Left ventricle myocardium inferior (tissue), 1 donor: ENCODE results near the gene RUNX1. TPM values are rescaled to one million over a fixed set of nuclear protein-coding genes. Genes with fewer than 3 reads are reported as not detected.

Source experiments
- DNase-seq: peaks from one replicate; pipeline ENCODE4 v3.0.0-alpha.2; 2020
- H3K27ac ChIP-seq: fragments of 200-600 bp; replicated peaks from 2 replicates; pipeline ENCODE4 v1.8.0; 2021
- H3K27me3 ChIP-seq: fragments of 200-600 bp; 2 replicates; pipeline ENCODE4 v1.8.0; 2021; ENCODE audit warnings: low read depth
- H3K36me3 ChIP-seq: fragments of 200-600 bp; 2 replicates; pipeline ENCODE4 v1.8.0; 2021
- H3K4me1 ChIP-seq: fragments of 200-600 bp; 2 replicates; pipeline ENCODE4 v1.8.0; 2021
- H3K4me3 ChIP-seq: fragments of 200-600 bp; 2 replicates; pipeline ENCODE4 v1.8.0; 2021; ENCODE audit warnings: mild to moderate bottlenecking, moderate library complexity
- H3K9me3 ChIP-seq: fragments of 200-600 bp; replicated peaks from 2 replicates; pipeline ENCODE4 v1.8.0; 2021
- intact Hi-C: fragments of 100-400 bp; cut with micrococcal nuclease; formaldehyde crosslinking; loops from one replicate; pipeline ENCODE4 v1.11.0; 2022
- long read RNA-seq: library from polyadenylated mRNA; unstranded; transcript quantifications from one replicate; pipeline ENCODE4 v2.0.0, GENCODE V29; 2021
- total RNA-seq: library from RNA; stranded (reverse); fragmentation: NEBNext Ultra II Directional; extraction: Animal tissue kit (Norgen Biotek cat#: 25700); gene quantifications from one replicate; pipeline ENCODE4 v1.2.1, GENCODE V29; 2021
- TF ChIP-seq, protein P1 (sequence below): fragments of 200-600 bp; IDR thresholded peaks from 2 replicates; pipeline ENCODE4 v1.8.0; 2021; ENCODE audit warnings: antibody characterized with exemption, mild to moderate bottlenecking, borderline replicate concordance
- donor health status: DM: no; HTN: yes; CAD: no; lungs with severe emphysema.

RUNX1 gene
- 1.5 TPM for total RNA-seq
- long read RNA-seq, partial matches to known transcripts: 0 of 1 reads
- long read RNA-seq, other reads (novel, unspliced or antisense): 1 of 1 reads

DNA sequence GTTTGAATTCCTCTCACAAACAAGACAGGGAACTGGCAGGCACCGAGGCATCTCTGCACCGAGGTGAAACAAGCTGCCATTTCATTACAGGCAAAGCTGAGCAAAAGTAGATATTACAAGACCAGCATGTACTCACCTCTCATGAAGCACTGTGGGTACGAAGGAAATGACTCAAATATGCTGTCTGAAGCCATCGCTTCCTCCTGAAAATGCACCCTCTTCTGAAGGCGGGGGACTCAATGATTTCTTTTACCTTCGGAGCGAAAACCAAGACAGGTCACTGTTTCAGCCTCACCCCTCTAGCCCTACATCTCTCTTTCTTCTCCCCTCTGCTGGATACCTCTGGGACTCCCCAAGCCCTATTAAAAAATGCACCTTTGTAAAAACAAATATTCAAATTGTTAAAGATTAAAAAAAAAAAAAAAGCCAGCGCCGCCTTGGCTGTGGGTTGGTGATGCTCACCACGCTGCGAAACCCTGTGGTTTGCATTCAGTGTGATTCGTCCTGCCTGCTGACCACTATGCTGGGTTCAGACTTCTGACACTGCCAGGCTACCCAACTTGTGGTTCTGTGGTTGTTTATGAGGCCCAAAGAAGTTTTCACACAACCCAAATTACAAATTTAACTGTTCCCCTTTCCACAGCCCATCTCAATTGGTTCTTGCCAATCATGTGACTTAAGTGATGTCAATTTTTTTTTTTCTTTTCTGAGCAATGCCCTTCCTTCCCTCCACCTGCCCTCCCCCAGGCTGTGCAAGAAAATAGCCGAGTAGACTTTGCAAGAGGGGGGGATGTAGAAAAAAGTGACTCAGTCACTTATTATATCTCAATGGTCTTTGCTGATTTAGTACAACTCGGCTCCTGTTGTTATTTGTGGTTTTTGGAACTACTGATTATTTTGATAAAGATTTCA lies at the start of gene RUNX1:
TSS of gene RUNX1 (minus strand) at position 597 of the 912 bp plus-strand sequence.
- no peak for DNase-seq
- no peak within 1 kb of the TSS for H3K27ac ChIP-seq
- intact Hi-C loops: no loop called here
- TF ChIP-seq, protein P1, sequence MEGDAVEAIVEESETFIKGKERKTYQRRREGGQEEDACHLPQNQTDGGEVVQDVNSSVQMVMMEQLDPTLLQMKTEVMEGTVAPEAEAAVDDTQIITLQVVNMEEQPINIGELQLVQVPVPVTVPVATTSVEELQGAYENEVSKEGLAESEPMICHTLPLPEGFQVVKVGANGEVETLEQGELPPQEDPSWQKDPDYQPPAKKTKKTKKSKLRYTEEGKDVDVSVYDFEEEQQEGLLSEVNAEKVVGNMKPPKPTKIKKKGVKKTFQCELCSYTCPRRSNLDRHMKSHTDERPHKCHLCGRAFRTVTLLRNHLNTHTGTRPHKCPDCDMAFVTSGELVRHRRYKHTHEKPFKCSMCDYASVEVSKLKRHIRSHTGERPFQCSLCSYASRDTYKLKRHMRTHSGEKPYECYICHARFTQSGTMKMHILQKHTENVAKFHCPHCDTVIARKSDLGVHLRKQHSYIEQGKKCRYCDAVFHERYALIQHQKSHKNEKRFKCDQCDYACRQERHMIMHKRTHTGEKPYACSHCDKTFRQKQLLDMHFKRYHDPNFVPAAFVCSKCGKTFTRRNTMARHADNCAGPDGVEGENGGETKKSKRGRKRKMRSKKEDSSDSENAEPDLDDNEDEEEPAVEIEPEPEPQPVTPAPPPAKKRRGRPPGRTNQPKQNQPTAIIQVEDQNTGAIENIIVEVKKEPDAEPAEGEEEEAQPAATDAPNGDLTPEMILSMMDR: no peak
- H3K9me3 ChIP-seq: no peaks in the 10 kb centered on the region
- H3K36me3 ChIP-seq: no peaks in the 10 kb centered on the region
- H3K4me3 ChIP-seq: peak within 1 kb of the TSS; percentile 31
- H3K27me3 ChIP-seq: peaks cover 52% of the 10 kb centered on the region
- H3K4me1 ChIP-seq: peaks cover 17% of the 10 kb centered on the region

DNA sequence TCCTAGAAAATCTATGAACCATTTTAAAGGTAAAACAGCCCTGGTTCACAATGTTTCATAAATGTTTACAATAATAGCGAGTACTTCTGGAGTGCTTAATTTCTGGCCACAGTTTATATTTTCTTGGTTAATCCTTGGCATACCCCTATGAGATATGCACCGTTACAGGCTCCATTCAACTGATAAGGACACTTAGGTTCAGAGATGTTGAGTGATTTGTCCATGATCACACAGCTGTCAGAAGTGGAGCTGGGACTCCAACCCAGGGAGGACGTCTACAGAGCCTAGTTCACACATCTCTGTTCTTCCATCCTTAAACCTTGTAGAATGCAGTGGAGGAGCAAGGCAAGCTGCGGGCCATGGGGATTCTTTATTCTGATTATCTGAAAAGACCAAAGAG lies 48.4 kb upstream of the RUNX1 start:
- no peak overlapping the region for H3K4me3 ChIP-seq
- H3K36me3 ChIP-seq: no peaks in the 10 kb centered on the region
- H3K9me3 ChIP-seq: no peaks in the 10 kb centered on the region
- TF ChIP-seq, protein P1: no peak
- H3K27me3 ChIP-seq: peaks cover 78% of the 10 kb centered on the region
- intact Hi-C loops: no loop called here
- no peaks in the 10 kb centered on the region for H3K4me1 ChIP-seq
- DNase-seq: no peak
- H3K27ac ChIP-seq: no peak overlapping the region

DNA sequence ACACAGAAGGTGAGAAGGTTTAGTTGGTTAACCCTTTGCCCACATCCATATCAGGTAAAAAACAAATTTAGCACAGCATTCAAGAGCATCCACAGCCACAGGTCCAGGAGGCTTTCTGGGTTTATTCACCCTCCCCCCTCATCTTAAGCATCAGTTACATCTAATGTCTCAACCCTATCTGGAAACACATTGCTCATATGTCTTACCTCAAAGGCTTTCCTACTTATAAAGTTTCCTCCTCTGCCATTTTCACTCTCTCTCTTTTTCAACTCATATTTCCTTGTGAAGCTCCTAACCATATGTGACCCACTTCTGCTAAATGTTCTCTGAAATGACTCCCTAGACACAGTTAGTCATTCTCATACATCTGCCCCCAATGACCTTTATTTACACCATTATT lies 47.9 kb upstream of the RUNX1 start:
- Histone ChIP-seq H3K27ac (no peak overlapping the region), H3K36me3 (no peaks in the 10 kb centered on the region), H3K27me3 (peaks cover 73% of the 10 kb centered on the region), H3K4me3 (no peak overlapping the region), H3K9me3 (no peaks in the 10 kb centered on the region), H3K4me1 (no peaks in the 10 kb centered on the region)
- TF ChIP-seq, protein P1: no peak
- intact Hi-C loops: no loop called here
- no peak for DNase-seq

DNA sequence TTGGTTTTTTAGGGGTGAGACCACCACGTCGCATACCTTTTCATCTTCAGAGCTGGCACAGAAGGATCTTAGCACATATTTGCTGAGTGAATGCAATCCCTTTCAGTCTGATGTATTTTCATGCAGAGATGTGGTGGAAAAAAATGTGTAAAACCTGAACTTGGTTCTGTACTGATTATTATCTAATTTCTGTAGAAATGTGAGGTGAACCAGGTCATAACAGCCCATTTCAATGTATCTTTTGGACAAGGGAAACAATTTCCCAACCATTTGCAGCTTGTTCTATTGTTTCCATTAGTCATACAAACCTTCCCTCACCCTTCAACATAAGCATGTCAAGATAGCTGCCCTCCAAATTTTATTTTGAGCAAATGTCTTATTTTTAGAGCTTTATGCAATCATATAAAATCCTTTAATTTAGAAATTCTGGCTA lies 46.8 kb upstream of the RUNX1 start:
- Histone ChIP-seq H3K4me1 (no peaks in the 10 kb centered on the region), H3K27me3 (peaks cover 66% of the 10 kb centered on the region), H3K4me3 (no peak overlapping the region), H3K36me3 (no peaks in the 10 kb centered on the region), H3K9me3 (no peaks in the 10 kb centered on the region), H3K27ac (no peak overlapping the region)
- DNase-seq: no peak
- TF ChIP-seq, protein P1: no peak
- intact Hi-C loops: no loop called here

DNA sequence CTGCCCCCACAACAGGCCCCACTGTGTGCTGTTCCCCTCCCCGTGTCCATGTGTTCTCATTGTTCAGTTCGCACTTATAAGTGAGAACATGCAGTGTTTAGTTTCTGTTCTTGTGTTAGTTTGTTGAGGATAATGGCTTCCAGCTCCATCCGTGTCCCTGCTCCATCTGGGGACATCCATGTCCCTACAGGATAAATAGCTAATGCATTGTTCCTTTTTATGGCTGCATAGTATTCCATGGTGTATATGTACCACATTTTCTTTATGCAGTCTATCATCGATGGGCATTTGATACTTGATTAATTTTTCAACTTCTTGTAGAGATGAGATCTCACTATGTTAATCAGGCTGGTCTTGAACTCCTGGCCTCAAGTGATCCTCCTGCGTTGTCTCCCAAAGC lies 44.4 kb upstream of the RUNX1 start:
- no peaks in the 10 kb centered on the region for H3K9me3 ChIP-seq
- DNase-seq: no peak
- peaks cover 55% of the 10 kb centered on the region for H3K27me3 ChIP-seq
- no peaks in the 10 kb centered on the region for H3K4me1 ChIP-seq
- no peaks in the 10 kb centered on the region for H3K36me3 ChIP-seq
- no peak overlapping the region for H3K4me3 ChIP-seq
- intact Hi-C loops: no loop called here
- TF ChIP-seq, protein P1: no peak
- H3K27ac ChIP-seq: no peak overlapping the region
